HG03159 (cell line): ENCODE results near the gene H2BK1.

Experiments used
- ATAC-seq: cut with Tn5 transposase; IDR thresholded peaks from one replicate; pipeline ENCODE4 v1.9.1; 2021; ENCODE audit warnings: mild to moderate bottlenecking, moderate library complexity; ENCODE audit not compliant: unreplicated experiment

Gene H2BK1

DNA sequence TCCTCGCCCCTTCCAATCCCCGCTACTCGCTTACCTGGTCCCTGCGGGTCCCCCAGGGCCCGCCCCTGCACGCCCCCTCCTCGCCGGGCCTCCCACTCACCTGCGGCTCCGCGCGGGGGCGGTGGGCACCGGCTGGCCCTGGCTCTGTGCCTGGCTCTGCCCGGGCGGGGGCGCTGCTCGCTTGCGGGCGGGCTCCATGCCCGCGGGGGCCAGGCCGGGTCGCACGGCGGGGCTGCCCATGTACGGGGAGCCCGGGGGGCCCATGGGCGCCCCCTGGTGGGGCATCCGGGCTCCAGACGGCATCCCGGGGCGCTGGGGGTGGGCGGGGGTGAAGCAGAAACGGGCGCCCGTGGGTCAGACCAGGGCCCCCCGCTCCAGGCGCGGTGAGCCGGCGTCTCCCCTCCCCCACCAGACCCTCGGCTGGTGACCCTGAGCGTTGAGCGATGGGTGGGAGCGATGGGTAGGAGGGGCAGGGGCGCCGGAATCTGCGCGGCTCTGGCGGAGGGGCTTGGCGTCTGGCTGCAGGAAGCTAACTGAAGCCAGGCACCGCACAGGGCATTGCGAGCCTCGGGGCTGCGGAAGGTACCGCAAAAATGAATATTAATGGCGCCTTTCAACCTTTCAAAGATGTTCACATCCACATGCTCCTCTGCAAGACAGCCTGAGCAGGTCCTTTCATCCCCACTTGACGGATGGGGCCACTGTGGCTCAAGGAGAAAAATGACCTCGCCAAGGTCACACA is 35.2 kb upstream of the H2BK1 start:
- ATAC-seq: no peak

GRCh38 chr7:151244841-151245346 is 34.6 kb upstream of the H2BK1 start:
- ATAC-seq: no peak

GRCh38 chr7:151244196-151244840 is 34.0 kb upstream of the H2BK1 start:
- ATAC-seq: no peak

GRCh38 chr7:151243408-151244195 is 33.3 kb upstream of the H2BK1 start:
- peak; percentile 38 for ATAC-seq

DNA sequence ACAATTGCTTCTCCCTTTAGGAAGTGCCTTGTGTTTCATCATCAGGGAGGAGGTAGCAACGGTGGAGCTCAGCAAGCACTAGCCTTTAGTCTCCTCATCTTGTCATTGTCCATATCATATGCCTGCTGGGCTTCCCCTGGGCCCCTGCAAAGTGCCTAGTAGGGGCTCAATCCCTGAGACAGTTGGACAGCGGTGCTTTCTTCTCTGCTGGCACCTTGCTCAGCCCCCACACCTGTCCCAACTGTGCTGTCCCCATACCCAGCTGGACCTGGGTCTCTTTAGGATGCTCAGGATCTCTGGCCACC is 32.7 kb upstream of the H2BK1 start:
- no peak for ATAC-seq

GRCh38 chr7:151242159-151243044 is 32.1 kb upstream of the H2BK1 start:
- ATAC-seq: no peak

DNA sequence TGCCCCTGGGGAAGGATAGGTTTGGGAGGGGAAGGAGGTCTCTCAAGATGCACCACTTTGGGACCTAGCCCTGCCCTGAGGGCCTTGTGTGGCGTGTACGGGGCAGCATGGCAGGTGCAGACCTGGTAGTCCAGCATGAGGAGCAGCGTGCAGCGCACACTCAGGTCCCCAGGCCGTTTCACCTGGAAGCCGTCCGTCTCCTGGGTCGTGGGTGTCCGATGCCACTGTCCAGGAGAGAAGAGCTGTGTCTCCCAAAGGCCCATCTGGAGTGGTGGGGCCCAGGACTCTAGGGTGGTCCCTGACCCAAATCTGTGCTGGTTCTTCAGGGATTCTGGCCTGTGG is 31.4 kb upstream of the H2BK1 start:
- ATAC-seq: no peak

DNA sequence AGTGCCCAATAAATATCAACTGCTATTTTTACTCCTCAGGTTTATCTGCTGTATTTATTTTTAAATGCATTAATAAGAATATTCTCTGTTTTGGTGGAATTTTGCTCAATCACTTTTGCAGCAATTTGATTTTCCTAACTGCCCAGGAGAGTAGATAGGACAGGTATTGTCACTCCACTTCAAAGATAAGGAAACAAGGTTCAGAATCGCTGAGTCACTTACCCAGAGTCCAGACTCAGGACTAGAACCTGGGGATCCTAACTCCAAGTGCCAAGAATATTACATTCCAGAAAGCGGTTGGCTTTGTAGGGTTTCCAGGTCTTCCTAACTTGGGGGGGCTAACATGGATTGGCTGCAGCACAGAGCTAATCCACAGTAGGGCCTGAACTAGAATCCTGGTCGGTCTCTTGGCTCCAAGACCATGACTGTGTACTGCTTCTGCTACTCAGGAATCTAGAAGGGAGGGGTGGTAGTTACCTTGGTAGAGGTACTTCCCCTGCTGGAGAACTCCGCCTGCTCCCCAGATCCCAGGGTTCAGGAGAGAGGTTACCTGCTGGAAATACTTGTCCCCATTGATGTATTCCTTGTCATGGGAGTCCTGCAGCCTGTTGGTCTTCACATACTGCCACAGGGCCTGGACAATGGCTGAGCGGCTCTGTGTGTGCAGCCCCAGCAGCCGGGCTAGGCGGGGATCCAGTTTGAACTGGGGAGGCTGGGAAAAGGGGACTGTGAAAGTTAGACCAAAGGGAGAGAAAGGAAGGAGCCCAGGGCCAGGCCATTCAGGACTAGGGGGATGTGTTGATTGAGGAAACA is 30.9 kb upstream of the H2BK1 start:
- ATAC-seq: no peak

DNA sequence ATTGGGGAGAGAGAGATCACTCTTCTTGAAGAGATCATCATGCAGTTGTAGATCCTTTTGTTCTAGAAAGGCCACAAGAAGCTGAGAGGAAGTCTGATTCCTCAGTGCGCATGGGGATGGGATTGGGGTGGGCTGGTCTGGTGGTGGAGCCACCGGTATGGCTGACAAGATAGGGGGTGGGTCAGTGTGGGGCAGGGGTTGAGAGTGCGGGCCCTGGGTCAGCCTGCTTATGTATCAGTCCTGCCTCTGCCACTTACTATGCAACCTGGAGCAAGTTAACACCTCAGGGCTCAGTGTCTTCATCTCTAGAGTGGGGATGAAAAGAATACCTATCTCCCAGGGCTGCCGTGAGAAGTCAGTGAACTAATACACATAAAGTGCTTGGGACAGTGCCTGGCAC is 30.2 kb upstream of the H2BK1 start:
- no peak for ATAC-seq

DNA sequence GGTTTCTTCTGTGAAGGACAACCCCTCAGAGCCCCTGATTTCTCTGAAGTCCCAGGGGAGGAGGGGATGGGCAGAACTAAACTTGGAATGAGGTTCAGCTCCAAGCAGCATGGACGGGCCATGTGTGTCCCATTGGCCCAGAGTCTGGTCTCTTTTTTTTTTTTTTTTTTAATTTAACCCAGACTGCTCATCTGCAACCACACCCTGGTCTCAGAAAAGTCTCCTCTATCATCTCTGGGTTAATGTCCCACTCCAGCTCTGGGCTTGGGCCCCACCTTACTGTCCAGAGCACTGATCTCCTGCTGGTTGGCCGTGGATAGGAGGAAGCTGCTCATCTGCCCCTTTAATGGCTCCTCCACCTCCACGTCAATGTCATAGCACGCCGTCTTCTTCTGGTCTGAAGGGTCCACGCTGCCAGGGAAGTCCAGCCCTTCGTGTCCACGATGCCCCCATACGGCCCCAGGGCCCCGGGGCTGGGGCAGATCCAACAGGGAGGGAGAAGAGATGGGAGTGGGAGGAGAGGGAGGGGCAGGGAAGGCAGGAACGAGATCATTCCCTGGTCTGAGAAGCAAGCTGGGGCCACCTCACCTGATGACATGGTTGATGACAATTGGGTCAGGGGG is 29.7 kb upstream of the H2BK1 start:
- ATAC-seq: no peak

DNA sequence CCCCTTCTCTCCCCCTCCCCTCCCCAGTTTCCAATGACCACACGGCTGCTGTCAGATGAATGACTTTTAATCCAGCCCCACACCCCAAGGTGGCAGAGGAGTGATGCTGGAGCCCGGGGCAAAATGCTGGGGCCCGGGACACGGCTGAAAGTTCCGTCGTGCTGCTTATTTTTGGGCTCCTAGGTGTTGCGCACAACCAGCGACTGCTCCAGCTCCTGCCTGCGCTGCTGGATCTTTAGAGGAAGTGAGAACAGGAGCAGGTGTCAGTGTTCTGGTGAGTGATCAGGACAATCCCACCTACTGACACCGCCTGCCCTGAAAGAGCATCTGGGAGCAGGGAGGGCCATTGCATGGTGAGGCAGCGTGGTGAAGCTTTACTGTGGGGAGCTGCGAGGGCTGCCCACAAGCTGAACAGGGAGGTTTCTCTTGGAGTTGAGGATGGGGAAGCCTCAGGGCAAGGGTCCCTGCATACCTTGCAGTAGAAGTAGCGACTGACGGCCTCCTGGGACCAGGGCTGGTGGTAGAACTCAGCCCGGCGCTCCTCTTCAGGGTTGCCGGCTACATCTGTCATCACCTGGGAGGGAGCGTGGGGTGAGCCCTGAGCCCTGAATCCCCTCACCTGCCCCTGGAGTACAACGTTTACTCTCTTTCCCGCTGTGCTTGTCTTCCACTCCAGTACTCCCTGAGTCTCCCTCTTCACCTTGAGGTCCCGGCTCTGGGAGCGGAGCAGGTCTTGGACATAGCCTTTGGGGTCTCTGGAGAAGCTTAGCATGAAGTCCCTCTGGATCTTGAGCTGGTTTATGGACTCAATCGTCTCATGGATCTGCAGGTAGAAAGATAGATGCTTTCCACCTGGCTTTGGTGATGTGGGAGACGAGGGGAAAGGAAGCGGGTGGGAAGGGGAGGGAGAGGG is 28.9 kb upstream of the H2BK1 start:
- no peak for ATAC-seq

DNA sequence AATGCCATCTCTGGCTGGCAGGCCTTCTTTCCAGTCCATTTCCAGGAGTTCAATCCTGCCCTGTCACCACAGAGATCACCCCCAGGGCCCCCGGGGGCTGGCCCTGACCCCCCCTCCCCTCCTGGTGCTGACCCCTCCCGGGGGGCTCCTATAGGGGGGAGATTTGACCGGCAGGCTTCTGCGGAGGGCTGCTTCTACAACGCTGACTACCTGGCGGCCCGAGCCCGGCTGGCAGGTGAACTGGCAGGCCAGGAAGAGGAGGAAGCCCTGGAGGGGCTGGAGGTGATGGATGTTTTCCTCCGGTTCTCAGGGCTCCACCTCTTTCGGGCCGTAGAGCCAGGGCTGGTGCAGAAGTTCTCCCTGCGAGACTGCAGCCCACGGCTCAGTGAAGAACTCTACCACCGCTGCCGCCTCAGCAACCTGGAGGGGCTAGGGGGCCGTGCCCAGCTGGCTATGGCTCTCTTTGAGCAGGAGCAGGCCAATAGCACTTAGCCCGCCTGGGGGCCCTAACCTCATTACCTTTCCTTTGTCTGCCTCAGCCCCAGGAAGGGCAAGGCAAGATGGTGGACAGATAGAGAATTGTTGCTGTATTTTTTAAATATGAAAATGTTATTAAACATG is 28.0 kb upstream of the H2BK1 start:
- ATAC-seq: no peak

DNA sequence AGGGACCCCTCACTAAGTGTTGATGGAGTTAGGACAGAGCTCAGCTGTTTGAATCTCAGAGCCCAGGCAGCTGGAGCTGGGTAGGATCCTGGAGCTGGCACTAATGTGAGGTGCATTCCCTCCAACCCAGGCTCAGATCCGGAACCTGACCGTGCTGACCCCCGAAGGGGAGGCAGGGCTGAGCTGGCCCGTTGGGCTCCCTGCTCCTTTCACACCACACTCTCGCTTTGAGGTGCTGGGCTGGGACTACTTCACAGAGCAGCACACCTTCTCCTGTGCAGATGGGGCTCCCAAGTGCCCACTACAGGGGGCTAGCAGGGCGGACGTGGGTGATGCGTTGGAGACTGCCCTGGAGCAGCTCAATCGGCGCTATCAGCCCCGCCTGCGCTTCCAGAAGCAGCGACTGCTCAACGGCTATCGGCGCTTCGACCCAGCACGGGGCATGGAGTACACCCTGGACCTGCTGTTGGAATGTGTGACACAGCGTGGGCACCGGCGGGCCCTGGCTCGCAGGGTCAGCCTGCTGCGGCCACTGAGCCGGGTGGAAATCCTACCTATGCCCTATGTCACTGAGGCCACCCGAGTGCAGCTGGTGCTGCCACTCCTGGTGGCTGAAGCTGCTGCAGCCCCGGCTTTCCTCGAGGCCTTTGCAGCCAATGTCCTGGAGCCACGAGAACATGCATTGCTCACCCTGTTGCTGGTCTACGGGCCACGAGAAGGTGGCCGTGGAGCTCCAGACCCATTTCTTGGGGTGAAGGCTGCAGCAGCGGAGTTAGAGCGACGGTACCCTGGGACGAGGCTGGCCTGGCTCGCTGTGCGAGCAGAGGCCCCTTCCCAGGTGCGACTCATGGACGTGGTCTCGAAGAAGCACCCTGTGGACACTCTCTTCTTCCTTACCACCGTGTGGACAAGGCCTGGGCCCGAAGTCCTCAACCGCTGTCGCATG is 27.2 kb upstream of the H2BK1 start:
- ATAC-seq: no peak

DNA sequence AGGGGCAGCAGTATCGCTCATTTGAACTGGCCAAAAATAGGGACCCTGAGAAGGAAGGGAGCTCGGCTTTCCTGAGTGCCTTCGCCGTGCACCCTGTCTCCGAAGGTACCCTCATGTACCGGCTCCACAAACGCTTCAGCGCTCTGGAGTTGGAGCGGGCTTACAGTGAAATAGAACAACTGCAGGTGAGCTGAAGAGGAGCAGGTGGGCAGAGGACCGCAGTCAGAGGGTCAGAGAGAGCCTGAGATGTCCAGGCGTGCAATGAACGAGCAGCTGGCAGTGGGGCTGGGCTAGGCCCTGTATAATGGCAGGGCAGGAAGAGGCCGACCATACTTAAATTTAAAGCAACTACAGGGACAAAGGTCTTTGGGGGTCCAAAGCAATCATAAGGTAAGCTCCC is 26.1 kb upstream of the H2BK1 start:
- ATAC-seq: no peak

- ATAC-seq: no peak
Measured at GRCh38 chr7:151235091-151235787, 25.0 kb upstream of the H2BK1 start.

DNA sequence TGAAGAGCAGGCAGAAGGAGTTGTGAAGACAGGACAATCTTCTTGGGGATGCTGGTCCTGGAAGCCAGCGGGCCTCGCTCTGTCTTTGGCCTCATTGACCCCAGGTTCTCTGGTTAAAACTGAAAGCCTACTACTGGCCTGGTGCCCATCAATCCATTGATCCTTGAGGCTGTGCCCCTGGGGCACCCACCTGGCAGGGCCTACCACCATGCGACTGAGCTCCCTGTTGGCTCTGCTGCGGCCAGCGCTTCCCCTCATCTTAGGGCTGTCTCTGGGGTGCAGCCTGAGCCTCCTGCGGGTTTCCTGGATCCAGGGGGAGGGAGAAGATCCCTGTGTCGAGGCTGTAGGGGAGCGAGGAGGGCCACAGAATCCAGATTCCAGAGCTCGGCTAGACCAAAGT is 23.5 kb upstream of the H2BK1 start:
- no peak for ATAC-seq
